ENCODE measurements around the gene CYP2B6.
"Not testable (repeated sequence)": the region's sequence is repeated elsewhere in the genome, so short reads cannot be mapped to it uniquely, and the experiment has no call there.

CYP2B6 gene

GRCh38 chr19:40968065-40968464, 23.0 kb upstream of the CYP2B6 start:
- in situ Hi-C loops (cut with MboI; ENCODE audit: low sequenced_read_pairs): not testable (repeated sequence)

GRCh38 chr19:40969721-40970120, 21.4 kb upstream of the CYP2B6 start:
- H3K9me3 ChIP-seq; H3K36me3 ChIP-seq (replicated peaks); H3K4me1 ChIP-seq; H3K27me3 ChIP-seq (ENCODE audit: low read depth); DNase-seq (ENCODE audit: low spot score in 2 of 2); H3K4me3 ChIP-seq: not testable (repeated sequence)
- in situ Hi-C loops (cut with MboI; ENCODE audit: low sequenced_read_pairs): loop anchor here (10.0 kb wide), 2 partner anchors 175 to 295 kb away; partner anchors contain the start of gene HNRNPUL1

More at GRCh38 chr19:40968065-40968464, 23.0 kb upstream of the CYP2B6 start:
- H3K9me3 ChIP-seq; H3K27me3 ChIP-seq (ENCODE audit: low read depth); DNase-seq (ENCODE audit: low spot score in 2 of 2); H3K36me3 ChIP-seq (replicated peaks); H3K4me1 ChIP-seq; H3K4me3 ChIP-seq: not testable (repeated sequence)

GRCh38 chr19:40970396-40971345, 20.4 kb upstream of the CYP2B6 start:
- not testable (repeated sequence) for H3K4me3 ChIP-seq; DNase-seq (ENCODE audit: low spot score in 2 of 2); H3K4me1 ChIP-seq; H3K9me3 ChIP-seq; H3K27me3 ChIP-seq (ENCODE audit: low read depth); H3K36me3 ChIP-seq (replicated peaks)
- in situ Hi-C loops (cut with MboI; ENCODE audit: low sequenced_read_pairs): loop anchor here (10.0 kb wide), 2 partner anchors 174 to 294 kb away; partner anchors contain the start of gene HNRNPUL1

- Histone ChIP-seq H3K36me3 (replicated peaks) (no peaks in the 10 kb centered on the region), H3K4me1 (no peaks in the 10 kb centered on the region), H3K27me3 (ENCODE audit: low read depth) (no peaks in the 10 kb centered on the region), H3K4me3 (no peak overlapping the region), H3K9me3 (no peaks in the 10 kb centered on the region)
- peak; percentile 63 to 83 for DNase-seq (ENCODE audit: low spot score in 2 of 2)
- in situ Hi-C loops (cut with MboI; ENCODE audit: low sequenced_read_pairs): loop anchor here (10.0 kb wide), 2 partner anchors 170 to 290 kb away; partner anchors contain the start of gene HNRNPUL1
Measured at GRCh38 chr19:40974633-40975037, 16.4 kb upstream of the CYP2B6 start.

GRCh38 chr19:40976134-40976533, 14.9 kb upstream of the CYP2B6 start:
- Histone ChIP-seq H3K9me3 (no peaks in the 10 kb centered on the region), H3K36me3 (replicated peaks) (no peaks in the 10 kb centered on the region), H3K4me1 (no peaks in the 10 kb centered on the region), H3K4me3 (no peak overlapping the region), H3K27me3 (ENCODE audit: low read depth) (no peaks in the 10 kb centered on the region)
- in situ Hi-C loops (cut with MboI; ENCODE audit: low sequenced_read_pairs): loop anchor here (10.0 kb wide), 2 partner anchors 169 to 289 kb away; partner anchors contain the start of gene HNRNPUL1
- no peak for DNase-seq (ENCODE audit: low spot score in 2 of 2)

- Histone ChIP-seq H3K4me3 (no peak overlapping the region), H3K27me3 (ENCODE audit: low read depth) (no peaks in the 10 kb centered on the region), H3K36me3 (replicated peaks) (no peaks in the 10 kb centered on the region), H3K9me3 (no peaks in the 10 kb centered on the region), H3K4me1 (no peaks in the 10 kb centered on the region)
- DNase-seq (ENCODE audit: low spot score in 2 of 2): no peak
- in situ Hi-C loops (cut with MboI; ENCODE audit: low sequenced_read_pairs): loop anchor here (10.0 kb wide), 2 partner anchors 168 to 288 kb away; partner anchors contain the start of gene HNRNPUL1
Measured at GRCh38 chr19:40976724-40977123, 14.4 kb upstream of the CYP2B6 start.

GRCh38 chr19:40979759-40980158, 11.3 kb upstream of the CYP2B6 start:
- H3K4me1 ChIP-seq; H3K27me3 ChIP-seq (ENCODE audit: low read depth); H3K36me3 ChIP-seq (replicated peaks); H3K4me3 ChIP-seq; DNase-seq (ENCODE audit: low spot score in 2 of 2); H3K9me3 ChIP-seq: not testable (repeated sequence)
- in situ Hi-C loops (cut with MboI; ENCODE audit: low sequenced_read_pairs): loop anchor here (10.0 kb wide), 2 partner anchors 165 to 285 kb away; partner anchors contain the start of gene HNRNPUL1

GRCh38 chr19:40980743-40981442, 10.2 kb upstream of the CYP2B6 start:
- H3K27me3 ChIP-seq (ENCODE audit: low read depth); H3K9me3 ChIP-seq; H3K4me3 ChIP-seq; H3K36me3 ChIP-seq (replicated peaks); in situ Hi-C loops (cut with MboI; ENCODE audit: low sequenced_read_pairs); H3K4me1 ChIP-seq: not testable (repeated sequence)
- DNase-seq (ENCODE audit: low spot score in 2 of 2): peak in 1 of 2 experiments; percentile 8

GRCh38 chr19:40981591-40981990, 9.5 kb upstream of the CYP2B6 start:
- Histone ChIP-seq H3K4me1 (no peaks in the 10 kb centered on the region), H3K27me3 (ENCODE audit: low read depth) (no peaks in the 10 kb centered on the region), H3K9me3 (no peaks in the 10 kb centered on the region), H3K4me3 (no peak overlapping the region), H3K36me3 (replicated peaks) (no peaks in the 10 kb centered on the region)
- DNase-seq (ENCODE audit: low spot score in 2 of 2): no peak
- in situ Hi-C loops (cut with MboI; ENCODE audit: low sequenced_read_pairs): no loop called here

- in situ Hi-C loops (cut with MboI; ENCODE audit: low sequenced_read_pairs): no loop called here
- DNase-seq (ENCODE audit: low spot score in 2 of 2): no peak
Measured at GRCh38 chr19:40982594-40983101, 8.4 kb upstream of the CYP2B6 start.

GRCh38 chr19:40989453-40989852, 1.6 kb upstream of the CYP2B6 start:
- Histone ChIP-seq H3K4me1 (no peaks in the 10 kb centered on the region), H3K36me3 (replicated peaks) (no peaks in the 10 kb centered on the region), H3K27me3 (ENCODE audit: low read depth) (no peaks in the 10 kb centered on the region), H3K9me3 (no peaks in the 10 kb centered on the region), H3K4me3 (no peak overlapping the region)
- in situ Hi-C loops (cut with MboI; ENCODE audit: low sequenced_read_pairs): no loop called here
- DNase-seq (ENCODE audit: low spot score in 2 of 2): no peak

More at GRCh38 chr19:40982594-40983101, 8.4 kb upstream of the CYP2B6 start:
- Histone ChIP-seq H3K4me3 (no peak overlapping the region), H3K4me1 (no peaks in the 10 kb centered on the region), H3K9me3 (no peaks in the 10 kb centered on the region), H3K36me3 (replicated peaks) (no peaks in the 10 kb centered on the region), H3K27me3 (ENCODE audit: low read depth) (no peaks in the 10 kb centered on the region)

- H3K36me3 ChIP-seq (replicated peaks): no peaks in the 10 kb centered on the region
- in situ Hi-C loops (cut with MboI; ENCODE audit: low sequenced_read_pairs): no loop called here
- H3K27me3 ChIP-seq (ENCODE audit: low read depth): peaks cover 2% of the 10 kb centered on the region; the same call in 1 of the 2 replicates
- H3K4me1 ChIP-seq: no peaks in the 10 kb centered on the region
- no peaks in the 10 kb centered on the region for H3K9me3 ChIP-seq
- no peak for DNase-seq (ENCODE audit: low spot score in 2 of 2)
- H3K4me3 ChIP-seq: no peak overlapping the region
Measured at GRCh38 chr19:40995355-40995754, 4.3 kb downstream of the CYP2B6 start.

GRCh38 chr19:40999018-40999417, 7.9 kb downstream of the CYP2B6 start:
- DNase-seq (ENCODE audit: low spot score in 2 of 2); H3K4me3 ChIP-seq; in situ Hi-C loops (cut with MboI; ENCODE audit: low sequenced_read_pairs); H3K36me3 ChIP-seq (replicated peaks); H3K27me3 ChIP-seq (ENCODE audit: low read depth); H3K4me1 ChIP-seq; H3K9me3 ChIP-seq: not testable (repeated sequence)
